Measurements from ENCODE around the gene DHPS.
"Not testable (repeated sequence)": the region's sequence is repeated elsewhere in the genome, so short reads cannot be mapped to it uniquely, and the experiment has no call there.

The DHPS gene

DNA sequence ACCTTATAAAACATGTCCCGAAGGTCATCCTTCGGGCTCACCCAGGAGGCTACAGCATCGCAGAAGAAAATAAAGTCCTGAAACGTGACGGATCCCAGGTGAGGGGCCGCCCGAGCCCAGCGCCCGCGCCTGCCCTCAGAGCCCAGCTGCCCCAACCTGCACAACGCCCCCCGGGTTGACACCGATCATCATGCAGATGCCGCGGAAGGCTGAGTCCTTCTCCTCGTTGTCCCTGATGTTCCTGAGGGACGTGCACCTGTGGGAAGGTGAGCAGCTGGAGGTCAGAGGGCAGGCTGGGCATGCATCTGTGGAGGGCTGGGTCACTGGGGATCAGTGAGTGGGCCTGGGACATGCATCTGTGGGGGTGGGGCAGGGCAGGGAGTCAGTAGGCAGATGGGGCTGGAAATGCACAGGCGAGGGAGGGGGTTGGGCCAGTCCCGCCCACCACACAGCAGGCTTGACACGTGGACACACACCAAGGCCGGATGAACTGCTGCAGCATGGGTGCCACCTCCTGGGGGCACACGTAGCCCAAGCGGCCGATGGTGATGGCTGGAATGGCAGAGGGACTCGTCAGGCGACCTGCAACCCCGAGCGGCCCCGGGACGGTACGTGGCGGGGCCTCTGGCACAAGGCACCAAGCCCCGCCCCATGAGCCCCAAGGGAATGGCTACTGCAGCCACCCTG, 20.1 kb upstream of the DHPS start:
- Histone ChIP-seq H3K9me3 (ENCODE audit: insufficient read depth, low read depth, low read length) (no peaks in the 10 kb centered on the region), H3K4me1 (ENCODE audit: insufficient read depth, low read length) (no peaks in the 10 kb centered on the region), H3K9ac (ENCODE audit: low read depth, low read length) (no peak overlapping the region), H3K27me3 (ENCODE audit: insufficient read depth, low read length) (no peaks in the 10 kb centered on the region), H3K4me3 (ENCODE audit: low read length) (no peak overlapping the region), H3K36me3 (ENCODE audit: insufficient read depth, low read depth, low read length) (peaks cover 85% of the 10 kb centered on the region), H3K27ac (ENCODE audit: low read length) (no peak overlapping the region)

DNA sequence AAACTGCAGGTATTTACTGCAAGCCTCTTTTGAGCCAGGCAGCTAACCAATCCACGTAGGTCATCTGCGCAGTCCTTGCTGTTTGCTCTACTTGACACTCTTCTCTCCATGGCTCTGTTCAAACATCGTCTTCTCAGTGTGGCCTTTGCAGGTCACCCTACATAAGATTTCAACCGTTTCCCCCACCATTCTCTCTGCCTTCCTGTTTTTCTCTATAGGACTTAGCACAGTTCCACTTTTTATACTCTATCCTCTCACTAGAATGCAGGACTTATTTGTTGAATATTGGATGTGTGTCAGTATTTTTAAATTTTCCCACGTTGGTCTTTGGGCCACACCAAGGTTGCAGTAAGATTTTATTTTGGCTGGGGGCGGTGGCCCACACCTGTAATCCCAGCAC, 16.5 kb upstream of the DHPS start:
- no peaks in the 10 kb centered on the region for H3K9me3 ChIP-seq (ENCODE audit: insufficient read depth, low read depth, low read length)
- H3K27ac ChIP-seq (ENCODE audit: low read length): no peak overlapping the region
- no peak overlapping the region for H3K4me3 ChIP-seq (ENCODE audit: low read length)
- peaks cover 50% of the 10 kb centered on the region for H3K36me3 ChIP-seq (ENCODE audit: insufficient read depth, low read depth, low read length)
- no peaks in the 10 kb centered on the region for H3K27me3 ChIP-seq (ENCODE audit: insufficient read depth, low read length)
- 0 out of 2 replicates have a peak, but pooled peaks cover 3% of the 10 kb centered on the region for H3K4me1 ChIP-seq (ENCODE audit: insufficient read depth, low read length)
- no peak overlapping the region for H3K9ac ChIP-seq (ENCODE audit: low read depth, low read length)

DNA sequence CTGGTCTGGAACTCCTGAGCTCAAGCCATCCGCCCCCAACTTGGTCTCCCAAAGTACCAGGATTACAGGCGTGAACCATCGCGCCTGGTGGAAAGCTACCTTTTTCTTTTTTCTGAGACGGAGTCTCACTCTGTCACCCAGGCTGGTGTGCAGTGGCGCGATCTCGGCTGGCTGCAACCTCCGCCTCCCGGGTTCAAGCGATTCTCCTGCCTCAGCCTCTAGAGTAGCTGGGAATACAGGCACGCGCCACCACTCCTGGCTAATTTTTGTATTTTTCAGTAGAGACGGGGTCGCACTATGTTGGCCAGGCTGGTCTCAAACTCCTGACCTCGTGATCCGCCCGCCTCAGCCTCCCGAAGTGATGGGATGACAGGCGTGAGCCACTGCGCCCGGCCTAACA, 15.7 kb upstream of the DHPS start:
- peaks cover 44% of the 10 kb centered on the region for H3K36me3 ChIP-seq (ENCODE audit: insufficient read depth, low read depth, low read length)
- not testable (repeated sequence) for H3K27ac ChIP-seq (ENCODE audit: low read length); H3K4me1 ChIP-seq (ENCODE audit: insufficient read depth, low read length); H3K27me3 ChIP-seq (ENCODE audit: insufficient read depth, low read length); H3K9me3 ChIP-seq (ENCODE audit: insufficient read depth, low read depth, low read length)
- H3K9ac ChIP-seq (ENCODE audit: low read depth, low read length): peak overlapping the region; percentile 90; the same call in 1 of the 2 replicates
- peak overlapping the region; percentile 93; the same call in 1 of the 2 replicates for H3K4me3 ChIP-seq (ENCODE audit: low read length)

- H3K9ac ChIP-seq (ENCODE audit: low read depth, low read length): peak within 1 kb of the TSS; percentile 90
- peaks cover 36% of the 10 kb centered on the region for H3K36me3 ChIP-seq (ENCODE audit: insufficient read depth, low read depth, low read length)
- H3K4me3 ChIP-seq (ENCODE audit: low read length): peak within 1 kb of the TSS; percentile 93
These were observed 15.0 kb upstream of the DHPS start, which contains the start of gene FBXW9 for GRCh38 chr19:12696366-12697335. Gene FBXW9 (minus strand): TSS chr19:12696631. CDS start chr19:12696581, 50 bp downstream.

GRCh38 chr19:12695997-12696365, 14.3 kb upstream of the DHPS start:
- H3K4me3 ChIP-seq (ENCODE audit: low read length): peak overlapping the region; percentile 93

More at GRCh38 chr19:12696366-12697335, 15.0 kb upstream of the DHPS start, which contains the start of gene FBXW9:
- peak within 1 kb of the TSS; percentile 59 for H3K27ac ChIP-seq (ENCODE audit: low read length)
- H3K4me1 ChIP-seq (ENCODE audit: insufficient read depth, low read length): 0 out of 2 replicates have a peak, but pooled peaks cover 3% of the 10 kb centered on the region
- H3K9me3 ChIP-seq (ENCODE audit: insufficient read depth, low read depth, low read length): no peaks in the 10 kb centered on the region
- H3K27me3 ChIP-seq (ENCODE audit: insufficient read depth, low read length): no peaks in the 10 kb centered on the region

DNA sequence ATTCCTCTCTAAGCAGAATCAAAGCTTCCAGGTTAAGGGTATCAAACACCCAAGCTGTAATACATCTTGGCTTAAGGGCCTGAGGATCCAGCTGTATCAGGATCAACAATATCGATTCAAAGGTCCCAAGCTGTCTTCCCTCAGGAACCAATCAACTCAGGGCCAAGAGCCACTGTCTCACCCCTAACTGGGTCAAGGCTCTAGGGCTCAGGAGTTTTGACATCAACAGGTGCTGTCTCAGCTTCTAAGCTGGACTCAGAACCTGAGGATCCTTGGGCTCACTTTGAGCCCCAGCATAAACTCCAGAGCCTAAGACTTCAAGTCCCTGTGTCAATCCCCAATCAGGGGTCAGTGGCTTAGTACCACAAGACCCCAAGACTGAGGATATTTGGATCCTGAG, 13.8 kb upstream of the DHPS start:
- Histone ChIP-seq H3K9me3 (ENCODE audit: insufficient read depth, low read depth, low read length) (no peaks in the 10 kb centered on the region), H3K27me3 (ENCODE audit: insufficient read depth, low read length) (no peaks in the 10 kb centered on the region), H3K36me3 (ENCODE audit: insufficient read depth, low read depth, low read length) (peaks cover 24% of the 10 kb centered on the region), H3K4me1 (ENCODE audit: insufficient read depth, low read length) (0 out of 2 replicates have a peak, but pooled peaks cover 3% of the 10 kb centered on the region), H3K27ac (ENCODE audit: low read length) (no peak overlapping the region), H3K4me3 (ENCODE audit: low read length) (peak overlapping the region; percentile 93), H3K9ac (ENCODE audit: low read depth, low read length) (peak overlapping the region; percentile 90; the same call in 1 of the 2 replicates)

More at GRCh38 chr19:12695997-12696365, 14.3 kb upstream of the DHPS start:
- Histone ChIP-seq H3K4me1 (ENCODE audit: insufficient read depth, low read length) (0 out of 2 replicates have a peak, but pooled peaks cover 3% of the 10 kb centered on the region), H3K27me3 (ENCODE audit: insufficient read depth, low read length) (no peaks in the 10 kb centered on the region), H3K27ac (ENCODE audit: low read length) (no peak overlapping the region), H3K9me3 (ENCODE audit: insufficient read depth, low read depth, low read length) (no peaks in the 10 kb centered on the region), H3K9ac (ENCODE audit: low read depth, low read length) (peak overlapping the region; percentile 90; the same call in 1 of the 2 replicates), H3K36me3 (ENCODE audit: insufficient read depth, low read depth, low read length) (peaks cover 29% of the 10 kb centered on the region)

GRCh38 chr19:12695096-12695495, 13.4 kb upstream of the DHPS start:
- no peak overlapping the region for H3K27ac ChIP-seq (ENCODE audit: low read length)
- no peaks in the 10 kb centered on the region for H3K9me3 ChIP-seq (ENCODE audit: insufficient read depth, low read depth, low read length)
- 0 out of 2 replicates have a peak, but pooled peaks cover 3% of the 10 kb centered on the region for H3K4me1 ChIP-seq (ENCODE audit: insufficient read depth, low read length)
- H3K27me3 ChIP-seq (ENCODE audit: insufficient read depth, low read length): no peaks in the 10 kb centered on the region
- H3K4me3 ChIP-seq (ENCODE audit: low read length): no peak overlapping the region
- peak overlapping the region; percentile 90; the same call in 1 of the 2 replicates for H3K9ac ChIP-seq (ENCODE audit: low read depth, low read length)
- H3K36me3 ChIP-seq (ENCODE audit: insufficient read depth, low read depth, low read length): peaks cover 22% of the 10 kb centered on the region

DNA sequence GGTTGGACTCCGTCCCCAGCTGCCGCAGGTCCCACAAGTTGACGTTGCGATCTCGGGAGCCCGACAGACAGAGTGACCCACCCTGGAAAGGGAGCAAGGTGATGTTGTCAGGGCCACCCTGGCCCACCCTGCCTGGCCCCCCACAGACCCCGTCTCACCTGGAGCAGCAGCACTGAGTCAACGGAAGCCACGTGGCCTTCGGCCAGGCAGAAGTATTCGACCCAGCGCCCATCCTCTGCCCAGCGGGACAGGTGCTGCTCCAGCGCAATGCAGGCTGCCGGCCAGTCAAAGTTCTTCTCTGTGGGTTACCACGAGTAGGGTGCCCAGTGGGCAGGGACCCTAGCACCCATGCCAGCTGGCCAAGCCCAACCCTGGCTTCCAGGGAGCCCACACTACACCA, 13.0 kb upstream of the DHPS start:
- Histone ChIP-seq H3K4me3 (ENCODE audit: low read length) (no peak overlapping the region), H3K9ac (ENCODE audit: low read depth, low read length) (no peak overlapping the region), H3K9me3 (ENCODE audit: insufficient read depth, low read depth, low read length) (no peaks in the 10 kb centered on the region)

DNA sequence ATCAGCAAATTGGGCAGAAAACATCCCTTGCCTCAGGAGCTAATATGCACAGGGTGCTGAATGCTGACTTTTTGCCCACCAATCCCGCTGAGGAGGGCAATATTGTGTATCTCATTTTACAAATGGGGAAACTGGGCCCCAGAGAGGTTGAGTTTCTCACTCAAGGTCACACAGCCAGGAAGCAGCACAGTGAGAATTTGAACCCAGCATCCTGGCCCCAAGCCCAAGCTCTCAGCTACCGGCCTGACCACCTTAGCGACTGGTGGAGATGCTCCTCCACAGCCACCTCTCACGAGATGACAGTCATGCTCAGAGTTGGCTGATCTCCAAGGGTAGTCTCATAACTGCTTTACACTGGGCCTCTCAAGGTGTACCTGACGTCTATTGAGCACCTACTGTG, 11.3 kb upstream of the DHPS start:
- Histone ChIP-seq H3K27me3 (ENCODE audit: insufficient read depth, low read length) (no peaks in the 10 kb centered on the region), H3K9ac (ENCODE audit: low read depth, low read length) (no peak overlapping the region), H3K4me3 (ENCODE audit: low read length) (no peak overlapping the region), H3K9me3 (ENCODE audit: insufficient read depth, low read depth, low read length) (no peaks in the 10 kb centered on the region), H3K4me1 (ENCODE audit: insufficient read depth, low read length) (0 out of 2 replicates have a peak, but pooled peaks cover 3% of the 10 kb centered on the region), H3K36me3 (ENCODE audit: insufficient read depth, low read depth, low read length) (peaks cover 3% of the 10 kb centered on the region; the same call in 1 of the 2 replicates), H3K27ac (ENCODE audit: low read length) (no peak overlapping the region)

More for the DNA sequence above, 13.0 kb upstream of the DHPS start:
- H3K4me1 ChIP-seq (ENCODE audit: insufficient read depth, low read length): 0 out of 2 replicates have a peak, but pooled peaks cover 3% of the 10 kb centered on the region
- H3K27me3 ChIP-seq (ENCODE audit: insufficient read depth, low read length): no peaks in the 10 kb centered on the region
- H3K27ac ChIP-seq (ENCODE audit: low read length): no peak overlapping the region
- peaks cover 17% of the 10 kb centered on the region for H3K36me3 ChIP-seq (ENCODE audit: insufficient read depth, low read depth, low read length)

- H3K36me3 ChIP-seq (ENCODE audit: insufficient read depth, low read depth, low read length): no peaks in the 10 kb centered on the region
- no peak overlapping the region for H3K9ac ChIP-seq (ENCODE audit: low read depth, low read length)
- H3K4me3 ChIP-seq (ENCODE audit: low read length): no peak overlapping the region
- no peak overlapping the region for H3K27ac ChIP-seq (ENCODE audit: low read length)
- H3K27me3 ChIP-seq (ENCODE audit: insufficient read depth, low read length): no peaks in the 10 kb centered on the region
- H3K4me1 ChIP-seq (ENCODE audit: insufficient read depth, low read length): no peaks in the 10 kb centered on the region
- H3K9me3 ChIP-seq (ENCODE audit: insufficient read depth, low read depth, low read length): no peaks in the 10 kb centered on the region
These were observed 8.0 kb upstream of the DHPS start for GRCh38 chr19:12689581-12690216.

GRCh38 chr19:12689012-12689411, 7.3 kb upstream of the DHPS start:
- Histone ChIP-seq H3K36me3 (ENCODE audit: insufficient read depth, low read depth, low read length) (no peaks in the 10 kb centered on the region), H3K4me1 (ENCODE audit: insufficient read depth, low read length) (no peaks in the 10 kb centered on the region), H3K27me3 (ENCODE audit: insufficient read depth, low read length) (no peaks in the 10 kb centered on the region), H3K9me3 (ENCODE audit: insufficient read depth, low read depth, low read length) (no peaks in the 10 kb centered on the region), H3K4me3 (ENCODE audit: low read length) (no peak overlapping the region), H3K9ac (ENCODE audit: low read depth, low read length) (no peak overlapping the region), H3K27ac (ENCODE audit: low read length) (no peak overlapping the region)

Data from iPS-20b (cell line).